SHP77 treated with DMSO at 0.1 percent for 48 hours (cell line): Measurements from ENCODE around the gene SYNE1.
"Not testable (repeated sequence)": the region's sequence is repeated elsewhere in the genome, so short reads cannot be mapped to it uniquely, and the experiment has no call there.

Experiments used
- DNase-seq: peaks from one replicate; lab custom pipeline; 2025; lab: John Stamatoyannopoulos, UW

The SYNE1 gene

DNA sequence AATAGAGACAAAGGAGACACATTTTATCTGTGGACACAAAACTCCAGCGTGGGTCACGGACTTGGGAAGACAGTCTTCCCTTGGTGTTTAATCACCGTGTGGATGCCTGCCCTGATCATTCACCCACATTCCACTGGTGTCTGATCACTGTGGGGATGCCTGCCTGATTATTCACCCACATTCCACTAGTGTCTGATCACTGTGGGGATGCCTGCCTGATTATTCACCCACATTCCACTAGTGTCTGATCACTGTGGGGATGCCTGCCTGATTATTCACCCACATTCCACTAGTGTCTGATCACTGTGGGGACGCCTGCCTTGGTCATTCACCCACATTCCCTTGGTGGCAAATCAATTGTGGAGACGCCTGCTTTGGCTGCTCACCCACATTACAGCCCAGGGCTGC, 146.2 kb downstream of the SYNE1 start:
- DNase-seq: not testable (repeated sequence)

DNA sequence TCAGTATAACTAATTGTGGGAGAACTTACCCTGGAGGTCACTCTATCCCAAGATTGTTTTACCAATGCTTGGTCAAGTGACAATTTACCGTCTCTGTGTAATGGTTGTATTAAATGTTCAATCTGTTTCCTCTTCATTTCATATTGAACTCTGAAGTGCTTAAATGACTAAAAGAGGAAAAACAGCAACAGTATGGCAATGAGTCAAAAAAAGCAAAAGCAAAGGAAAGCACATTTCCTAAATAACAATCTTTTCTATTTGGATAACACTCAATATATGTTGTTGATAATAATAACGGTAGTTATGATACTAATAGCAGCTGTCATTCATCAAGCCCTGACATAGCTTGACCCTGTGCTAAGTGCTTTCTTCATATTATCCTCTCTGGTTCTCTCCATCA, 152.4 kb downstream of the SYNE1 start:
- no peak for DNase-seq

DNA sequence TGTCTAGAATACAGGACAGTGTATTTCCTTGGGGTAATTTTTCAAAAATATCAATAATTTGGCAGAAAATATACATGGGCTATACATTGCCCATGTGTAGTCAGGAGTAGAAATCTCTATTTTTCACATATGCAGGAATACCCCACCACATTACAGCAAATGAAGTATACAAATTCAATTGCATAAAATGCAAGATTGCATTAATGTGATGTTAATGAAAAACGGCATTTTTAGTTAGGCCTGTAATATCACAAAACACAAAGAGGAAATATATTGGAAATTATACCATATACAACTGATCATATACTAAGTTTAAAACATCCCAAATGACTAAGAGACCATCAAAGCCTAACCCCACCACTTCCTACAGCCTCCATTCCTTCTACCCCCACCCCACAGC, 154.9 kb downstream of the SYNE1 start:
- DNase-seq: no peak

DNA sequence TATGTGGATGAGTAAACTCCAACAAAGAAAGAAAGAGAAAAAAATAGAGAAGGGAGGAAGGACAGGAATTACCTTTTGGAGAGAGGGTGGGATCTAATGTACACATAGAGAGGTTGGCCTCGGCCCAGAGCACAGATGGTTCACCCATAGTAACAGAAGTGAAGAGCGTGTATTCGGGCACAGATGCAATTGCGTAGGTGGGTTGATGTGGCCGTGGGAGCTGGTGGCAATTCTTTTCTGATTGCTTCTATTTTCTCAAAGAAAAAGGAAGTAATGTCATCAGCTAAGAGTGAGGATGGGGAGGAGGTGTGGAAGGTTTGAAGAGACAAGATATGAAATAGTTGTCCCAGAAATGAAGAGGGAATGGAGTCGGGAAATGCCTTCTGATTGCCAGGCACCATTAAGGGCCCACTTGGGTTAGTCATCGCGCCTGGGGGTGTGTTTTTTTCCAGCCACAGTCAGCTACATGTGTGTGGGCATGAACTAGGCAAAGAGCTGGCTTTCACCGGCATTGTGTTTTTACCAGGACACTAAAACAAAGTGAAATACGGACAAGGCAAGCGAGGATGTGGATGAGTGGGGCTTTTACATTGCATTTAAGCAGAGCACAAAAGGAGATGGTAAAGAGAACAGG, 158.7 kb downstream of the SYNE1 start:
- no peak for DNase-seq

DNA sequence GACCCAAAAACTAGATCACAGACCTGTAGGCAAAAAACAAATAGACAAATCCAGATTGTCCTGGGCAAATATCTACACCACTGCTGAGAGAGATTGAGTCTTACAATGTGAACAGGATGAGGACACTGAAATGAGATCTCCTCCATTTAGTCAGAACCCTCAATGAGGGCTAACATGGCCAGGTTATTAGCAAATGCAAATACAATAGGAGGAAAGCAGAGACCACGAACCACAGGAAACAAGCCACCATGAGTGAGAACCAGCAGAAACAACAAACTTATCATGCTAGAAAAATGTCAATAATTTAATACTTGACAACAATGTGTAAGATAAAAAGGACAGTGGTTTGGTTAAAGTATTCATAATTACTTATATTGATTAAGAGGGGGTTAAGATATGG, 162.8 kb downstream of the SYNE1 start:
- no peak for DNase-seq

DNA sequence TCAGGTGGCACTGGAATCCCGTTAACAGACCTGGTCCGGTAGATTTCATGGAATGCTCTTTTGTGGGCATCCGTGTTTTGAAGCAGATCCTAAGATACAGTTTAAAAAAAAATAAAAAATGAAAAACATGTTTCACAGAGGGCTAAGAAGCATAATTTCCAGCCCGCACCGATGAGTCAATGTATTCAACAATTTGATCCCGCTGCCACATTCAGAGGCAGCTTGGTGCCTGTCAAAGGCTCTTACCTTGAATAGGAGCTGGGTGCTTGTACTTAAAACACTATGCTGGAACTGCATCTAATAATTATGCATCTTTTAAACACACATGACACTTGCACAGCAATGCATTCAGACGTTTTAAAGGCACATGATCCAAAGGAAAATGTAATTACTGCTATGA, 164.8 kb downstream of the SYNE1 start:
- no peak for DNase-seq

DNA sequence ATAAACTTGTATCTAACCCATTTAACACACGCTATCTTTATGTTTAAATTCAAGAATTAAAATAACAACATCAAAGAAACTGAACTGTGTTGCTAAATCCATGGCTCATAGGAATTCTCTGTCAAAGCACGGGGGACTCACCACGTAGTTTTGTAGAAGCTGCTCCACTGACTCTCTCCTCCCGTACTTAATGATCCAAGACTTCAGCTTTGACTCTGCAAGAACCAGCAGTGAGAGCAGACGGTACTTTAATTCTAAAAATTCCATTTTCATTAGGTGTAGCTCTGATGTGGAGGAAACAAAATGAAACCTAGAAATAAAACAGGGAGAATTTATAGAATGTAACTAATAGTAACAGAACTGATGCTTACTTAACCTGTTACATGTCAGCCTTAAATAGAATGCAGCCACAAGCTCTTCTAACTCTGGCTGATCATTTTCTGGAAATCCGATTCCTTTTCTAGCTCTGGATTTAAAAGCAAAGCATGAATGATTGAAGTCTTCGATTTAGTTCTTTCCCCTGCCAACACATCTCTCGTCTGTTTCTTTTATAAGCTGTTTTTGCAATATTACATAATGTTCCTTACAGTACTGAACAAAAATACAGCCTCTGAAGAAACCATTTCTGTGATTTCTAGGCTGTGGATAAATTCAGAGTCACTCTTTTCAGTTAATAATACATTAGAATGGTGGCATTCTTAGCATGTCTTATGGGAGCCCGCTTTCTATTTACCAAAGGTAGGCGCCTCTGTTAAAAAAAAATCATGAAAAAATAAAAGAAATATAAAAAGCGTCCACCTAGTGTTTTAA, 165.5 kb downstream of the SYNE1 start:
- DNase-seq: no peak

DNA sequence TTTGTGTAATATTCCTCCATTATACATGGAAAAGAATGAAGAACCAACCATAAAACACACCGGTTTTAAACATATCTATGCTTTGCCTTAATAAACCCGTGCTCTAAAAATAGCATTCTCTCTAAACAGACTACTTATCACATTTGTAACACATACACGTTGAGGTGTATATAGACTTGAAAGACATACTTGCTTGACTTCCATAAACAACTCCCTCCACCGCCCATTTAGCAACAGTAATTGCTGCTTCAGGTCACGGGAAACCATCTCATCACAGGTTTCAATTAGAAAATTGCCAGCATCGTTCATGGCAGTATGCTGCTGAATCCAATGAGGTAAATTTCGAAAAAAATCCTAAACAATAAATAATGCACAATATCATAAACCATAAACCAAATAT, 174.0 kb downstream of the SYNE1 start:
- no peak for DNase-seq

DNA sequence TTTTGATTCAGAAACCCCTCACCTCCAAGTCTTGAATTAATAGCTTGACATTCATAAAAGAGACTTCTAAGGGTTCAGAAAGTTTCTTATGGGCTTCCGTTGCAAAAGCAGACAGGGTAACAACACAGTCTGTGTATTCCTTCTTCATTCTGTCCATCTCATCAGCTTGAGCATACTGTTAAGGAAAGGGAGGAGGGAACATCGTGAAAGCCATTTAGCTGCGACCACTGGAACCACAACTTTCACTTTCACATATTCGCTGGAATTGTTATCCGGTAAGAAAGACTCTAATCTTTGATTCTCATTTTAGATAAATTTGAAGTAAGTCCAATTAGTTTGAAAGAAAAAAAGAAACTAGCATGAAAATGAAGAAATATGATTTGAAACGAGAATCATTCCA, 174.4 kb downstream of the SYNE1 start:
- no peak for DNase-seq

DNA sequence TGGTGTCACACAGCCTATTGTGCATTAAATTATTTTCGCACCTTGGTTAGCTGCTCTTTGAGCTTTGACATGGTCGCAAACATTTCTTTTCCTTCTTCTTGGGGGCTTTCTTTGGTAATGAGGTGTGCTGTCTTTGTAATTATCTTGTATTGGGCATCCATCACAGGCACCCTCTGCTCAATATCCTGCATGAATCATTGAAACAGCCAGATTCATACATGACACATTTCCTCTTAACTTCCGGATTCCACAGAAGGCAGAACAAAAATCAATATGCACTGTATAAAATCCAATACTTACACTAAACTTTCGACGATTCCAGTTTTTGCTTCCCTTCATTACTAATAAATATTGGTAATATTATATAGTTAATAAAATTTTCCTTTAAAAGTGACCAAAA, 175.6 kb downstream of the SYNE1 start:
- no peak for DNase-seq

DNA sequence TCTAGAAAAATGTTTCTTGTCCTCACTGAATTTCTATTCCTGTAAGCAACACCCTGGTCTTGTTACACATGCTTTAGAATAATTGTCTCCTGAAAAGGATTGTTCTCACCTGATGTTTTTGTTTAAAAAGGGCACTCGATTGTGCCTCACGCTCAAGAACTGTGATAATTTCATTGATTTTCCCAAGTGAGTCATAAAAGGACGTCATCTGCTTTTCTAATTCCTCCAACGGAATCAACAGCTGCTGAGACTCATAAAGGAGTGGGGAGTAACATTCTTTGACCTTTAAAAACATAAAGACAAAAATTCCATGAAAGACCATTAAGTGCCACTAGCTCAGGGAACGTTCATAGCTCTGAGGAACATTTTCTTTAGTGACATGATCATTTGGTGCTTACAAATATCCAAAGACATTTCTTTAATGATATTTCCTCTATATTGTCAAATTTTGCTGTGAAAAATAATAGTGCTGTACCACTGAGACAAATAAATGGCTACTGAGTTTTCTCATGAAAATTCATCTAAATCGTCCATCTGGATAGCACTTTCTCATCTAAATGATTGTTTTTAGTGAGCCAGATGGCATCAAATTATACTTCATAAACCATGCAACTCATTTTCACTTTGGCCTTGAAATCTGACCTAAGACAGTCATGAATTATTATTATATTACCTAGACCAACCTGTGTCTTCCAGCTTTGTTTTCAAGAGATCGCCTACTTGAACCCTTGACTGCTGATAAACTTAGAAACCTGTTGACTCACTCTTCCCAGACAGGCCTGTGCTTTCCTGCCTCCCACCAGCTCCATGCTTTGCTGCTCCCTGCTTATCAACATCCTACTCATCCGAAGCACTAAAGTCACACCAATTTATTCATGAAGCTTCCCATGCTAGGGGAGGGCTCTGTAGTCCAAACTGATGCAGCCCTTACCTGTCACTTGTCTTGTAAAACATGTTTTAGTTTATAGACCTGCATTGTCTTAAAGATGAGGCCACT, 178.2 kb downstream of the SYNE1 start:
- DNase-seq: no peak

DNA sequence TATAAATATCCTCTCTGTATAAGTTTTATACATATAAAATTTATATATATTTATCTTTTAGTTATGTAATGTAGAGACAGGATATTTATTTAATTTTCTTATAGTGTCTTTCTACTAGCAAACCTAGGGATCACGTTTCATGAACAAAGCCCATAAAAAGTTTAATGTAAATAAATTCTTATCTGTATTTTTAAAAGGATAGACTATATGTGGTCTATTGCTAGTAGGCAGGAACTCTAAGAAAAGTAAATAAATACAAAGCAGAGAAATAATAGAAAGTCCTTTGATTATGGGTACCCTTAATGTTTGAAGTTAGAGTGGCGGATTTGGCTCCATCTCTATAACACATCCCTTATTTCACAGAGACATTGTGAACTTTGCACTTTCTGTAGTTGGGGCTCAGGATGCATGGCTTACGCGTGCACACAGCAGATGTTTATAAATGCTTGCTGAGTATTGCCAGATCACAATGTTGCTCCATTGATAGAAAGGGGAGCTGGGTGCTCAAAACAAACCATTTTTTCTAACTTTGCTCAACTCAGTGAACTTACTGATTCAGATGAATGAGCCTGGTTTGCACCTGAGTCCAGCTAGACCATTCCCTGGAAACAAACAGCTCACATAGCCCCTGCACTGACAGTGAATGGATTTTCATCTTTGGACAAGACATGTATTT, 179.1 kb downstream of the SYNE1 start:
- no peak for DNase-seq

DNA sequence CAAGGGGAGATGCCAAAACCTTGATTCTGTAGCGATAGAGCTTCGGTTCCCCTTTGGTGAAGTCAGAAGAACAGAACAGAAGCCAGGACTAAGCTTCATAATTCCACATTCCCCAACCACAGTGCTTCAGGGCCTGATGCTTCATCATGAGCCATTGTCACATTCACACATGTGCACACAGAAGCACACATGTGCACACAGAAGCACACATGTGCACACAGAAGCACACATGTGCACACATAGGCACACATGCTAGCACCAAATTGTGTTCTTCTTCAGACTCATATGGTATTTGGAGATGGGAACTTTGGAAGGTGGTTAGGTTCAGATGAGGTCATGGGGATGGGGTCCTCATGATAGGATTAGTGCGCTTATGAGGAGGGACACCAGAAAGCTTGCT, 183.2 kb downstream of the SYNE1 start:
- no peak for DNase-seq

DNA sequence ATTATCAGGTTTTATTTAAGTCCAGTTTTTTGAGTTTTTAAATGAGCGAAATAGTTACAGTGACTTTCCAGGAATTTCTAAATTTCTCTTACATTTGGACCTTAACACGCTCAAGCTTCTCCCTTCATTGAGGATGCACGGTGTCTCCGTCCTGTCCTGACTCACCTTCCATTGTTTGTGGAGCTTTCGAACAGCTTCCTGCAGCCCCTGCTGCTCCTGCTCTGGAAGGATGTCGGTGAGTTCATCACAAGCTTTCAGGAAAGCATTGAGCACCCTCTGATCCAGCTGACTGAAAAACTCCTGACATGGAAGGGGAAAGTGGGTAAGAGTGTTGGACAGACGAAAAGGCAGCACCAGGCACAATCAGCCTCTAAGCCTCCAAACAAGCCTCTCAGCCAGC, 183.7 kb downstream of the SYNE1 start:
- no peak for DNase-seq

DNA sequence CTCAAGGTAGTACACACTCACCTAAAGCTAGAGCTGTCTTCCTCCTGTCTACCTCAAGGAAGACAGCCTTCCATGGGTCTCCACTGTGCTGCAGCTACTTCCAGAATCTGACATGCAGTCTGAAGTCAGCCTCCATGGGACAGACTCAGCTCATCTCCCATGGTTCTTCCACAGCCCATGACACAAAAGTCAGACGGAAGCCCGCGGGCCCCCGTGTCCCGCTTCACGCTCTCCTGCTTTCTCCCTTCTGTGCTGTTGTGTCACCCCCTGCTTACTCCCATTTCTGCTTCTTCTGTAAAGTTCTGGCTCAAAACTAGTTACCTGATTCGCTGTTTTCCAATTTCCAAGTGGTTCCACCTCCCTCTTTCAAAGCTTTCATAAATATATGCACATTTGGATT, 184.5 kb downstream of the SYNE1 start:
- no peak for DNase-seq

DNA sequence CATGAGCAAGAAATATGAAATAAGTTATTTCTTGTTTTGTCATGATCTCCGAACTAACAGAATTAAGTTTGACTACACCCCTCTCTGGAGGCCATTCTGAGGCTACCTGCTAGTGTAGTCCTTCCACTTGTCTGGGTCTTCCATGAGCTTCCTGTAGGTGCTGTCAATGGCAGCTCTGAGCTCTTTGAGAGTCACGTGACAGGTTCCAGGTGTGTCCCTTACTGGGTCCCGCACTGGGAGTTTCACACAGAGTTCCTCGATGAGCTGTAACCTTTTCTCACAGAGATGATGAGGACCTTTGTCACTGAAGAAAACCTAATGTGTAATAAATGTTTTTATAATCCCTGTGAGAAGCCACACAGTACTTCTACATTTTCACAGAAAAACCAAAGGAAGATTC, 186.6 kb downstream of the SYNE1 start:
- DNase-seq: no peak

DNA sequence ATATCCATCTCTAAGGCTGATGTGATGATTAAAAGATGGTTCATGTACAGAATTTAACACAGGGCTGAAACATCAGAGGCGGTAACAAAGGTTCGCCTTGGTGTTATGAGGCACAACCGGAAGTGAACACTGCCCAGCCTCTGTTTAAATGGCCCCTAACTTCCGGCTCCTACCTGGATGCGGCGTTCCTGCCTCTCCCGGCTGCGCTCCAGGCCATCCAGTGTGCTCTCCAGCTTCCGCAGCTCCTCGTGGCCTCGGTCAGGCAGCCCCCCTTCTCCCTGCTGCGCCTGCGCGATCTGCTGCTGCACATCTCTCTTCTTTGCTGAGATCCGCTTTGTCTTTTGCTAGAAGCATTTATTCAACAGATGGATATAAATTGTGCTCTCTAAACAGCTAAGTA, 195.3 kb downstream of the SYNE1 start:
- DNase-seq: no peak

DNA sequence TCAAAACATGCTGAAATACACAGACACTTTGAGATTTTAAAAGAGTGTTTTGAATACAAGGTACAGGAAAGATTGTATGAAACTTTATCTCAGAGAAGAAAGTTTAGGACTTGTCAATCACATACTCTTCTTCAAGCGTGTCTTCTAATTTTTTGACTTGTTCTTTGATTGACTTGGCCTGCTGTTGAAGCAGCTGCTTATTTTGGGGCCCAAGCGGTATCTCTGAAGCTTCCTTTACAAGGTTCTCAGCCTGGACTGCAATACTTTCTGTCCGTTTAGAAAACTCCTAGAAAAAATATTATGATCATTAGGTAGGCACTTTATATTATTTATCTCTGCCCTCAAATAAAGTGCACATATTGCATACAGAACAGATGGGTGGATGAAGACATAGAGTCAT, 201.3 kb downstream of the SYNE1 start:
- DNase-seq: no peak

DNA sequence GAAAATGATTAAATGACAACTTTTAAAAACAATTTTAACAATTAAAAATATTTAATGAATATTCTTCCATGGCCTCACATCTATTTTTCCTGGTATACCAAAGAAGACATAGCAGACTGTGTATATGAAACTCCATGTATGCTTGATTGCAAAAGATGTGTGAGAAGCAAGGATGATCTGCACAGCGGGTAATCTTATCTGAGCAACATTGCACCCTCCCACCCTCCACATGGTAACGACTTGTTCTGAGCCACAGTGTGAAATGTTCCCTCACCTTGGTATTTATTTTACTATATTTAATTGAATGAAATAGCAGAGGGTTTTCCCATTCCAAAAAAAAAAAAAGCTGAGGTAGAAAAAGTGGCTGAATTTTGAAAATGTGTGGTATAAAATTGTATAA, 204.4 kb downstream of the SYNE1 start:
- DNase-seq: no peak

DNA sequence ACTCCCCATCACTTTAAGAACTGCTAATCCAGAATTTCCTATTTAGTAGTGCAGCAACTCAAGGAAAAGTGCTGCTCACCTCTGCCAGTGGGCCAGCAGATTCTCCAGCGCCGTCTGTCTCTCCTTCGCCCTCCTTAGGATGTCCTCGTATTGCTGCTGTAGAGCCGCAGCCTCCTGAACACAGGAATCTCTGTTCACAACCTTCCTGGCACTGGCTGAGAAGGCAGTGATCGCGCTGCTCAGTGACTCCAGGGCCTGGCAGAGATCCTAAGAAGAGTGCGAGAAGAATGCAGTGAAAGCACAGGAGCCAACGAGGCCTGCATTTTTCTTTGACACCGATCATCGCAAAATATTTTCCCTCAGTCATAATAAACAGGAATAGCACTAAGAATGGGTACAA, 209.0 kb downstream of the SYNE1 start:
- DNase-seq: no peak

DNA sequence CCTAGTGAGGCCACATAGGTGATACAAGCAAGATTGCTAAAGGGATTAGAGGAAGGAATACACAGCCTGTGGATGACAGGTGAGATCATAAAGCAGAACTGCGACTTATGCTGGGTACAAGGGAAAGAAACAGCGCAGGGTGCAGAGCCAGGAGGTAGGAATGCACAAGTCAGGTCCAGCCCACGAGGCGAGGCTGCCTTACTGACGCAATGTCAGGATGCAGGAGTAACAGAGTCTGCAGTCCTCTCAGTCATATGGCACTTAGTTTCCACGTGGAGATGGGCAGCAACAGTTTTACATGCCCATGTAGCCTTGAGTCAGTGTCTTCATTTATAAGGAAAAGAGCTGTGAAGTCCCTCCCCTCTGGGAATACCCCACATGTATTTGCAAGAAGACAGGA, 210.9 kb downstream of the SYNE1 start:
- no peak for DNase-seq
